HepG2 (cell line): Measurements from ENCODE around the gene CDC42BPG. TPM values are rescaled to one million over a fixed set of nuclear protein-coding genes. Genes with fewer than 3 reads are reported as not detected.

ENCODE experiments used
- HOXA3 ChIP-seq: sonication (generic); formaldehyde crosslinking; IDR thresholded peaks from 2 replicates; pipeline ENCODE4 v1.5.0; 2020; ENCODE audit warnings: missing genetic modification reagents
- MAX ChIP-seq: IDR thresholded peaks from 2 replicates; pipeline ENCODE4 v1.6.1; 2012; ENCODE audit warnings: inconsistent platforms
- MEIS1 ChIP-seq: sonication (generic); formaldehyde crosslinking; IDR thresholded peaks from 2 replicates; pipeline ENCODE4 v1.9.0; 2021; ENCODE audit warnings: mild to moderate bottlenecking, missing genetic modification reagents, moderate library complexity, borderline replicate concordance
- MEIS2 ChIP-seq: sonication (generic); formaldehyde crosslinking; IDR thresholded peaks from 2 replicates; pipeline ENCODE4 v1.9.0; 2021; ENCODE audit warnings: mild to moderate bottlenecking, missing genetic modification reagents
- MXD4 ChIP-seq: IDR thresholded peaks from 2 replicates; pipeline ENCODE4 v1.6.1; 2016; ENCODE audit warnings: mild to moderate bottlenecking, missing biosample characterization, missing genetic modification reagents
- PAXIP1 ChIP-seq: sonication (generic); formaldehyde crosslinking; conservative IDR thresholded peaks from 2 replicates; pipeline ENCODE4 v1.4.0; 2020; ENCODE audit warnings: mild to moderate bottlenecking, missing genetic modification reagents, moderate library complexity
- RARA ChIP-seq: IDR thresholded peaks from 2 replicates; pipeline ENCODE4 v1.6.1; 2016; ENCODE audit warnings: missing genetic modification reagents, missing compliant biosample characterization
- RBFOX2 ChIP-seq: fragments of 200-400 bp; formaldehyde crosslinking; IDR thresholded peaks from 2 replicates; pipeline ENCODE4 v1.6.1; 2017; ENCODE audit warnings: low read depth, mild to moderate bottlenecking, low read length
- SALL2 ChIP-seq: sonication (generic); formaldehyde crosslinking; IDR thresholded peaks from 2 replicates; pipeline ENCODE4 v1.8.1; 2023; ENCODE audit warnings: mild to moderate bottlenecking, missing genetic modification reagents, inconsistent platforms
- SIN3A ChIP-seq: IDR thresholded peaks from 2 replicates; pipeline ENCODE4 v1.6.1; 2011; ENCODE audit warnings: low read depth, mild to moderate bottlenecking, control low read depth, low read length, borderline replicate concordance
- SOX13 ChIP-seq, 3 experiments: fragments of 450-650 bp in 1 of 3; sonication (generic) in 1 of 3; formaldehyde crosslinking in 1 of 3; IDR thresholded peaks in 2 of 3; conservative IDR thresholded peaks in 1 of 3; 2 replicates each; pipeline versions ENCODE4 v1.5.0 to v1.6.1; 2016 to 2020; ENCODE audit warnings: antibody characterized with exemption in 1 of 3, mild to moderate bottlenecking in 1 of 3, missing compliant biosample characterization in 1 of 3, missing genetic modification reagents in 1 of 3, moderate library complexity in 1 of 3
- SP4 ChIP-seq: sonication (generic); formaldehyde crosslinking; IDR thresholded peaks from 2 replicates; pipeline ENCODE4 v1.8.1; 2023; ENCODE audit warnings: mild to moderate bottlenecking, missing genetic modification reagents
- TGIF2 ChIP-seq: IDR thresholded peaks from 2 replicates; pipeline ENCODE4 v1.6.1; 2016; ENCODE audit warnings: control low read depth, missing compliant biosample characterization
- TIGD3 ChIP-seq: sonication (generic); formaldehyde crosslinking; IDR thresholded peaks from 2 replicates; pipeline ENCODE4 v1.5.1; 2020; ENCODE audit warnings: mild to moderate bottlenecking, missing genetic modification reagents, borderline replicate concordance
- ZBTB2 ChIP-seq: sonication (generic); formaldehyde crosslinking; IDR thresholded peaks from 2 replicates; pipeline ENCODE4 v1.8.0; 2022; ENCODE audit warnings: low read depth, missing genetic modification reagents
- ZNF484 ChIP-seq: sonication (generic); formaldehyde crosslinking; IDR thresholded peaks from 2 replicates; pipeline ENCODE4 v1.5.1; 2020; ENCODE audit warnings: mild to moderate bottlenecking, low read depth, missing genetic modification reagents, borderline replicate concordance
- ZNF547 ChIP-seq: sonication (generic); formaldehyde crosslinking; IDR thresholded peaks from 2 replicates; pipeline ENCODE4 v1.5.1; 2020; ENCODE audit warnings: mild to moderate bottlenecking, missing genetic modification reagents
- ZNF597 ChIP-seq: sonication (generic); formaldehyde crosslinking; IDR thresholded peaks from 2 replicates; pipeline ENCODE4 v1.5.0; 2020; ENCODE audit warnings: missing genetic modification reagents
- ZZZ3 ChIP-seq: sonication (generic); formaldehyde crosslinking; IDR thresholded peaks from 2 replicates; pipeline ENCODE4 v1.4.0; 2020; ENCODE audit warnings: missing genetic modification reagents, mild to moderate bottlenecking, borderline replicate concordance
- polyA plus RNA-seq, 8 experiments: library from polyadenylated mRNA; depleted of rRNA in 3 of 8; stranded (reverse) in 7 of 8; unstranded in 1 of 8; fragments of >200 nt; fragmentation: Illumina TruSeq in 4 of 8; extraction: Trizol in 4 of 8; gene quantifications; 2 replicates each; pipeline versions ENCODE4 v1.2.1 to v1.2.3, GENCODE V29; 2011 to 2016; ENCODE audit warnings: low read depth in 4 of 8, missing spikeins in 1 of 8, mixed read lengths in 1 of 8; ENCODE audit not compliant: insufficient read depth in 1 of 8
- total RNA-seq, 5 experiments: library from RNA; depleted of rRNA; stranded (reverse); fragments of >200 nt; fragmentation: Illumina TruSeq; extraction: Trizol; gene quantifications; 2 replicates each; pipeline ENCODE4 v1.2.3, GENCODE V29; 2016; ENCODE audit warnings: low read depth in 1 of 5

Gene CDC42BPG
- total and polyA plus RNA-seq, 2 of the 13 experiments (the other 11 are each of a cell fraction or from before 2014, with no cell fraction given), result 0.55 to 1.4 TPM

GRCh38 chr11:64803158-64803845 lies 41.2 kb downstream of the CDC42BPG start, which contains the start of gene MAP4K2 (continued):
- TF ChIP-seq ZBTB2 (CRISPR knock-in tag) (peak; percentile 93), MAX (0 out of 2 replicates have a peak, but pooled peaks have one; percentile 7), SIN3A (peak; percentile 39; the same call in 1 of the 2 replicates), RARA (CRISPR knock-in tag) (no peak), ZNF547 (no peak; the same call in 1 of the 2 replicates), SALL2 (0 out of 2 replicates have a peak, but pooled peaks have one; percentile 35), RBFOX2 (peak; percentile 42; the same call in 1 of the 2 replicates), MEIS2 (CRISPR knock-in tag) (peak; percentile 23; the same call in 1 of the 2 replicates), ZNF484 (CRISPR knock-in tag) (no peak), MXD4 (CRISPR knock-in tag) (peak; percentile 34; the same call in 1 of the 2 replicates), ZNF597 (no peak), SOX13 (IDR thresholded peaks at IDR 0.05) (no peak), SOX13 (CRISPR knock-in tag; conservative IDR thresholded peaks at IDR 0.05 in 1 of 2, IDR thresholded peaks at IDR 0.05 in 1 of 2) (0 out of 4 replicates have a peak, but pooled peaks of 1 of the 2 experiments have one; percentile 5), HOXA3 (CRISPR knock-in tag) (peak; percentile 25; the same call in 1 of the 2 replicates), MEIS1 (CRISPR knock-in tag) (no peak), PAXIP1 (no peak), ZZZ3 (CRISPR knock-in tag) (no peak), TGIF2 (no peak), TIGD3 (0 out of 2 replicates have a peak, but pooled peaks have one; percentile 30), SP4 (CRISPR knock-in tag) (peak; percentile 43; the same call in 1 of the 2 replicates)
